ENCODE measurements around the gene NAIF1.
A peak's percentile ranks its signal among the peaks of the same experiment; 100 is the strongest.
"Not testable (repeated sequence)": the region's sequence is repeated elsewhere in the genome, so short reads cannot be mapped to it uniquely, and the experiment has no call there.

The NAIF1 gene

GRCh38 chr9:128084746-128085145, 17.6 kb upstream of the NAIF1 start:
- DNase-seq: no peak

GRCh38 chr9:128082151-128082550, 15.0 kb upstream of the NAIF1 start:
- DNase-seq: no peak

GRCh38 chr9:128081056-128081455, 13.9 kb upstream of the NAIF1 start:
- no peak for DNase-seq

GRCh38 chr9:128080206-128080605, 13.1 kb upstream of the NAIF1 start:
- no peak for DNase-seq

- no peak for DNase-seq
These were observed 11.6 kb upstream of the NAIF1 start for GRCh38 chr9:128078504-128079434.

- no peak for DNase-seq
These were observed 10.9 kb upstream of the NAIF1 start for GRCh38 chr9:128077847-128078503.

- DNase-seq: no peak
These were observed 6.2 kb upstream of the NAIF1 start for GRCh38 chr9:128073253-128073886.

GRCh38 chr9:128072144-128073021, 5.3 kb upstream of the NAIF1 start:
- peak; percentile 64 to 75 for DNase-seq

- DNase-seq: not testable (repeated sequence)
These were observed 4.4 kb upstream of the NAIF1 start for GRCh38 chr9:128071475-128071874.

- peak in 1 of 2 donors; percentile 25 for DNase-seq
These were observed 3.8 kb upstream of the NAIF1 start for GRCh38 chr9:128070874-128071273.

- no peak for DNase-seq
These were observed 1.5 kb upstream of the NAIF1 start for GRCh38 chr9:128068386-128069205.

GRCh38 chr9:128067645-128068385, 695 bp upstream of the NAIF1 start, which contains the start of gene SLC25A25:
Gene SLC25A25 (plus strand): TSS chr9:128068232. CDS start chr9:128068320, 88 bp downstream.
- DNase-seq: peak; percentile 100

GRCh38 chr9:128065907-128066712, 1.0 kb downstream of the NAIF1 start:
- no peak for DNase-seq

- no peak for DNase-seq
These were observed 4.0 kb downstream of the NAIF1 start for GRCh38 chr9:128062846-128063831.

GRCh38 chr9:128062279-128062678, 4.8 kb downstream of the NAIF1 start:
- DNase-seq: no peak

- DNase-seq: no peak
These were observed 5.7 kb downstream of the NAIF1 start for GRCh38 chr9:128061275-128061960.

GRCh38 chr9:128059365-128059983, 7.6 kb downstream of the NAIF1 start:
- no peak for DNase-seq

Data from CD4-positive, alpha-beta T cell treated with Interferon alpha-2 for 1 hour (primary cell).